NCI-H345 treated with DMSO at 0.1 percent for 48 hours (cell line): Measurements from ENCODE around the gene ACTN1.
"Not testable (repeated sequence)": the region's sequence is repeated elsewhere in the genome, so short reads cannot be mapped to it uniquely, and the experiment has no call there.

Experiments
- DNase-seq: peaks from one replicate; lab custom pipeline; 2025; ENCODE audit not compliant: unreplicated experiment; lab: John Stamatoyannopoulos, UW

ACTN1 gene

GRCh38 chr14:68979021-68979721 is at the start of gene ACTN1:
Gene ACTN1 (minus strand): TSS chr14:68979302. CDS start chr14:68979056, 246 bp downstream.
- peak; percentile 93 for DNase-seq

- no peak for DNase-seq
Measured at GRCh38 chr14:69027242-69027913, 48.3 kb upstream of the ACTN1 start.

- no peak for DNase-seq
Measured at GRCh38 chr14:69023035-69023434, 43.9 kb upstream of the ACTN1 start.

- DNase-seq = not testable (repeated sequence)
Measured at GRCh38 chr14:69022093-69022492, 43.0 kb upstream of the ACTN1 start.

- DNase-seq = no peak
Measured at GRCh38 chr14:69017706-69018105, 38.6 kb upstream of the ACTN1 start.

GRCh38 chr14:69014829-69015259 is 35.7 kb upstream of the ACTN1 start:
- DNase-seq = no peak

- DNase-seq = no peak
Measured at GRCh38 chr14:69013943-69014782, 35.1 kb upstream of the ACTN1 start.

- no peak for DNase-seq
Measured at GRCh38 chr14:69012256-69012953, 33.3 kb upstream of the ACTN1 start.

- DNase-seq = no peak
Measured at GRCh38 chr14:69010648-69011047, 31.5 kb upstream of the ACTN1 start.

- peak; percentile 44 for DNase-seq
Measured at GRCh38 chr14:69008421-69008884, 29.4 kb upstream of the ACTN1 start.

GRCh38 chr14:69006346-69006745 is 27.2 kb upstream of the ACTN1 start:
- DNase-seq = no peak

- DNase-seq = no peak
Measured at GRCh38 chr14:69005432-69006148, 26.5 kb upstream of the ACTN1 start.

GRCh38 chr14:69004731-69005431 is 25.8 kb upstream of the ACTN1 start:
- DNase-seq = no peak

- DNase-seq = no peak
Measured at GRCh38 chr14:69003626-69004025, 24.5 kb upstream of the ACTN1 start.

GRCh38 chr14:69002069-69002468 is 23.0 kb upstream of the ACTN1 start:
- no peak for DNase-seq

- DNase-seq = no peak
Measured at GRCh38 chr14:69001375-69001774, 22.3 kb upstream of the ACTN1 start.

GRCh38 chr14:68998062-68998461 is 19.0 kb upstream of the ACTN1 start:
- DNase-seq = no peak

GRCh38 chr14:68995731-68996130 is 16.6 kb upstream of the ACTN1 start:
- DNase-seq = no peak

GRCh38 chr14:68994056-68994455 is 15.0 kb upstream of the ACTN1 start:
- no peak for DNase-seq

- no peak for DNase-seq
Measured at GRCh38 chr14:68987653-68988036, 8.5 kb upstream of the ACTN1 start.
